GM18519 (cell line): ENCODE data around the gene TCAF2.
"Not testable (repeated sequence)": the region's sequence is repeated elsewhere in the genome, so short reads cannot be mapped to it uniquely, and the experiment has no call there.

ENCODE experiments used
- ATAC-seq: cut with Tn5 transposase; IDR thresholded peaks from one replicate; pipeline ENCODE4 v1.9.1; 2021; ENCODE audit warnings: mild to moderate bottlenecking, moderate library complexity; ENCODE audit not compliant: unreplicated experiment, low FRiP score

TCAF2 gene

GRCh38 chr7:143620646-143621045 lies at the start of gene TCAF2:
Gene TCAF2, plus strand, starts transcription at chr7:143620974.
- ATAC-seq: peak; percentile 86

- ATAC-seq: not testable (repeated sequence)
Observed at GRCh38 chr7:143571501-143571900, 49.3 kb upstream of the TCAF2 start, which contains the start of gene CTAGE15. Gene CTAGE15, plus strand, starts transcription at chr7:143571801. Its CDS starts 17 bp downstream, at chr7:143571818.

- ATAC-seq: not testable (repeated sequence)
Observed at GRCh38 chr7:143588183-143588582, 32.6 kb upstream of the TCAF2 start.

GRCh38 chr7:143589897-143590296 lies 30.9 kb upstream of the TCAF2 start:
- ATAC-seq: not testable (repeated sequence)

GRCh38 chr7:143598086-143598485 lies 22.7 kb upstream of the TCAF2 start:
- not testable (repeated sequence) for ATAC-seq

GRCh38 chr7:143603549-143603948 lies 17.2 kb upstream of the TCAF2 start:
- ATAC-seq: not testable (repeated sequence)

- ATAC-seq: not testable (repeated sequence)
Observed at GRCh38 chr7:143606088-143606487, 14.7 kb upstream of the TCAF2 start.

- ATAC-seq: not testable (repeated sequence)
Observed at GRCh38 chr7:143615545-143615944, 5.2 kb upstream of the TCAF2 start.

- not testable (repeated sequence) for ATAC-seq
Observed at GRCh38 chr7:143617204-143617603, 3.6 kb upstream of the TCAF2 start.

- ATAC-seq: peak; percentile 13
Observed at GRCh38 chr7:143620058-143620457, 716 bp upstream of the TCAF2 start.

GRCh38 chr7:143621175-143621574 lies 401 bp downstream of the TCAF2 start:
- ATAC-seq: peak; percentile 32

- ATAC-seq: peak; percentile 36
Observed at GRCh38 chr7:143622130-143622529, 1.4 kb downstream of the TCAF2 start.

GRCh38 chr7:143630653-143631052 lies 9.9 kb downstream of the TCAF2 start:
- ATAC-seq: not testable (repeated sequence)

- ATAC-seq: not testable (repeated sequence)
Observed at GRCh38 chr7:143632506-143632905, 11.7 kb downstream of the TCAF2 start.

GRCh38 chr7:143633013-143633618 lies 12.3 kb downstream of the TCAF2 start:
- ATAC-seq: not testable (repeated sequence)

- not testable (repeated sequence) for ATAC-seq
Observed at GRCh38 chr7:143635364-143636240, 14.8 kb downstream of the TCAF2 start.

GRCh38 chr7:143639372-143639771 lies 18.6 kb downstream of the TCAF2 start:
- not testable (repeated sequence) for ATAC-seq

- ATAC-seq: not testable (repeated sequence)
Observed at GRCh38 chr7:143640528-143641189, 19.9 kb downstream of the TCAF2 start.

GRCh38 chr7:143646598-143646997 lies 25.8 kb downstream of the TCAF2 start:
- ATAC-seq: not testable (repeated sequence)

GRCh38 chr7:143649902-143650301 lies 29.1 kb downstream of the TCAF2 start:
- ATAC-seq: not testable (repeated sequence)

GRCh38 chr7:143650447-143650846 lies 29.7 kb downstream of the TCAF2 start:
- not testable (repeated sequence) for ATAC-seq
